ENCODE results near the gene CDPF1. TPM values are rescaled to one million over a fixed set of nuclear protein-coding genes. Genes with fewer than 3 reads are reported as not detected.

CDPF1 gene
- total RNA-seq, 1 donor from 2014 or later: 6.9 TPM

GRCh38 chr22:46251266-46251665, 1.2 kb upstream of the CDPF1 start:
- Mint-ChIP-seq H3K27ac (ENCODE audit: unreplicated experiment) (no peak overlapping the region), H3K27me3 (ENCODE audit: unreplicated experiment) (peaks cover 7% of the 10 kb centered on the region), H3K4me1 (ENCODE audit: low read depth, unreplicated experiment) (no peaks in the 10 kb centered on the region), H3K4me3 (ENCODE audit: unreplicated experiment) (peak overlapping the region; percentile 85), H3K36me3 (ENCODE audit: unreplicated experiment) (peaks cover under 1% of the 10 kb centered on the region), H3K9me3 (ENCODE audit: unreplicated experiment) (peaks cover 2% of the 10 kb centered on the region)
- TF ChIP-seq CTCF (IDR thresholded peaks at IDR 0.05; ENCODE audit: partially characterized antibody, unreplicated experiment): no peak
- DNase-seq: no peak

GRCh38 chr22:46250783-46251125, 661 bp upstream of the CDPF1 start:
- peaks cover 7% of the 10 kb centered on the region for H3K27me3 Mint-ChIP-seq (ENCODE audit: unreplicated experiment)
- no peaks in the 10 kb centered on the region for H3K36me3 Mint-ChIP-seq (ENCODE audit: unreplicated experiment)
- TF ChIP-seq CTCF (IDR thresholded peaks at IDR 0.05; ENCODE audit: partially characterized antibody, unreplicated experiment): no peak
- H3K9me3 Mint-ChIP-seq (ENCODE audit: unreplicated experiment): peaks cover 2% of the 10 kb centered on the region
- peak overlapping the region; percentile 48 for H3K27ac Mint-ChIP-seq (ENCODE audit: unreplicated experiment)
- H3K4me1 Mint-ChIP-seq (ENCODE audit: low read depth, unreplicated experiment): no peaks in the 10 kb centered on the region
- no peak for DNase-seq
- peak overlapping the region; percentile 85 for H3K4me3 Mint-ChIP-seq (ENCODE audit: unreplicated experiment)

GRCh38 chr22:46247443-46247975, 2.6 kb downstream of the CDPF1 start:
- DNase-seq: no peak
- Mint-ChIP-seq H3K4me3 (ENCODE audit: unreplicated experiment) (no peak overlapping the region), H3K4me1 (ENCODE audit: low read depth, unreplicated experiment) (no peaks in the 10 kb centered on the region), H3K36me3 (ENCODE audit: unreplicated experiment) (no peaks in the 10 kb centered on the region), H3K27ac (ENCODE audit: unreplicated experiment) (no peak overlapping the region), H3K9me3 (ENCODE audit: unreplicated experiment) (peaks cover 2% of the 10 kb centered on the region), H3K27me3 (ENCODE audit: unreplicated experiment) (peaks cover 4% of the 10 kb centered on the region)
- no peak for TF ChIP-seq CTCF (IDR thresholded peaks at IDR 0.05; ENCODE audit: partially characterized antibody, unreplicated experiment)

GRCh38 chr22:46246178-46246577, 3.9 kb downstream of the CDPF1 start:
- no peak for TF ChIP-seq CTCF (IDR thresholded peaks at IDR 0.05; ENCODE audit: partially characterized antibody, unreplicated experiment)
- Mint-ChIP-seq H3K4me1 (ENCODE audit: low read depth, unreplicated experiment) (no peaks in the 10 kb centered on the region), H3K4me3 (ENCODE audit: unreplicated experiment) (no peak overlapping the region), H3K36me3 (ENCODE audit: unreplicated experiment) (no peaks in the 10 kb centered on the region), H3K27ac (ENCODE audit: unreplicated experiment) (no peak overlapping the region), H3K27me3 (ENCODE audit: unreplicated experiment) (peaks cover 4% of the 10 kb centered on the region), H3K9me3 (ENCODE audit: unreplicated experiment) (peaks cover 2% of the 10 kb centered on the region)
- no peak for DNase-seq

GRCh38 chr22:46245511-46245910, 4.6 kb downstream of the CDPF1 start:
- peaks cover 4% of the 10 kb centered on the region for H3K27me3 Mint-ChIP-seq (ENCODE audit: unreplicated experiment)
- no peak for TF ChIP-seq CTCF (IDR thresholded peaks at IDR 0.05; ENCODE audit: partially characterized antibody, unreplicated experiment)
- DNase-seq: no peak
- H3K4me3 Mint-ChIP-seq (ENCODE audit: unreplicated experiment): no peak overlapping the region
- no peaks in the 10 kb centered on the region for H3K4me1 Mint-ChIP-seq (ENCODE audit: low read depth, unreplicated experiment)
- no peak overlapping the region for H3K27ac Mint-ChIP-seq (ENCODE audit: unreplicated experiment)
- H3K36me3 Mint-ChIP-seq (ENCODE audit: unreplicated experiment): no peaks in the 10 kb centered on the region
- peaks cover 2% of the 10 kb centered on the region for H3K9me3 Mint-ChIP-seq (ENCODE audit: unreplicated experiment)

Data from glutamatergic neuron (in vitro differentiated cells).